Renal cortical epithelial cell (primary cell): ENCODE data around the gene TNFAIP8. TPM values are rescaled to one million over a fixed set of nuclear protein-coding genes. Genes with fewer than 3 reads are reported as not detected.

Source experiments
- DNase-seq: peaks from one replicate; pipeline ENCODE4 v3.0.0-alpha.2; 2011; ENCODE audit warnings: low read depth
- total RNA-seq: library from RNA; depleted of rRNA; stranded (reverse); fragments of >200 nt; gene quantifications from 2 replicates; pipeline ENCODE4 v1.2.3, GENCODE V29; 2014

TNFAIP8 gene
- total RNA-seq, 1 donor from 2014 or later: 57.9 TPM

- DNase-seq: no peak
These were observed 9.4 kb upstream of the TNFAIP8 start for GRCh38 chr5:119346394-119346793.

DNA sequence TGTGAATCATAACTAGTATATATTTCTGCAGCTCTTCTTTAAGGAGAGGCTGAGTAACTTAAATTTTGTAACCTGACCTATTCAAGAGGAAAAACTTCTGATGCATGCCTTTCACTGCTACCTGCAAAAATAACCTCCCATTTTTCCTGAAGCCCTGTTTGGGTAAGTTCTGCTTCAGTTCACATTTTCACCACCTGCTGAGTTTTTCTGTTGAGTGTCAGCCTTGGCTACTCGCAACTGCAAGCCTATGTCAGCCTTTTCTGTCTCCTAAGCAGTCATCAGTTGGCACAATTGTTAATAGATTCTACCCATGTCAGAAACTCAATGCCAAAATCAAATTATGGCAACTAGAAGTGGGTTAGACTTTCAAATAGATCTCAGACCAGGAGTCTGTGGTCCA lies 8.2 kb upstream of the TNFAIP8 start:
- peak; percentile 87 for DNase-seq

DNA sequence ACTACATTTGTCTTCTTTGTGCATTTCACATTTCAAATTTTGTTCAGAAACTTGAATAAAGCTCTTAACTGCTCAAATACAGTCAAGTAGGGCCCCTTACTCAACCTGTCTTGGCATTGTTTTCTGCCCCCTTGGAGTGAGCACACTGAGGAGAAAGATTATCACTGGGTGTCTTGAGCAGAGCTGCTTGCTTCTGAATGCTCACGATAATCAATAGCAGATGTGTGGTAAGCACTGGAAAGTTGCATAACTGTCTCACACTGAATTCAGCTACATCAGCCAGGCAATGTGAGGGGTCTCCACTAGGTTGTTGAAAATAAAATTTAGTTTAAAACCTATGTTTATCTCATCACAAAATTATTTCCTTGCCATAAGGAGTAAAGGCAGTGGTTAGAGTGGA lies 7.8 kb upstream of the TNFAIP8 start:
- DNase-seq: no peak

GRCh38 chr5:119353213-119353612 lies 2.6 kb upstream of the TNFAIP8 start:
- no peak for DNase-seq

DNA sequence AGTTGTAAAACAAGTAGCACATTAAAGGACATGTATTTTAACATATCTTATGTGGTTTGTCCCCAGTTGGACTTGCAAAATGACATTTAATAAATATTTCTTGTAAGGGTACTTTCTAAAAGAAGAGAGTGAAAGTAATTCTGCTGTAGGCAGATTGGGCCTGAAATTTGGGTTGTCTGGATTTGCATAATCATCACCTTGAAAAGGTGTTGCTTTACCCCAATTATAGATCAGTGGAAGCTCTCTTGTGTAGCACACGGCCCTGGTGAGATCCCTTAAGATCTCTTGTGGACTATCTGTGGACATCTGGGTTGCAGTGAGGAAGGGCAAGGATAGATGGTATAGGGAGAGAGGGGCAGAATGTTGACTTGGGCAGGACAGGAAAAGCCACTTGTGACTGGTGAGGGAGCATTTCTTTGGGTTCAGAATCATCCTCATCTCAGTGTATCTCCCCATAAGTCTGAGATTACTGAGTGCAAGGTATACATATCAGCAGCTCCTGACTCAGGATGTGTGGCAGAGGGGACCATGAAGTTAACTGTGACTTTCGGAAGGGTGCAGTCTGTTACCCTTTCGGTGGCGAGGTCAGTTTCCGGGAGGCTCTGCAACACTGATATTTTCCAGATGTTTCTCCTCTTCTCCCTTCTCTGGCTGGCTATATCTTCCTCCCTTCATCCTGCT lies 2.0 kb upstream of the TNFAIP8 start:
- DNase-seq: no peak

- no peak for DNase-seq
These were observed 1.1 kb upstream of the TNFAIP8 start for GRCh38 chr5:119354537-119355243.

DNA sequence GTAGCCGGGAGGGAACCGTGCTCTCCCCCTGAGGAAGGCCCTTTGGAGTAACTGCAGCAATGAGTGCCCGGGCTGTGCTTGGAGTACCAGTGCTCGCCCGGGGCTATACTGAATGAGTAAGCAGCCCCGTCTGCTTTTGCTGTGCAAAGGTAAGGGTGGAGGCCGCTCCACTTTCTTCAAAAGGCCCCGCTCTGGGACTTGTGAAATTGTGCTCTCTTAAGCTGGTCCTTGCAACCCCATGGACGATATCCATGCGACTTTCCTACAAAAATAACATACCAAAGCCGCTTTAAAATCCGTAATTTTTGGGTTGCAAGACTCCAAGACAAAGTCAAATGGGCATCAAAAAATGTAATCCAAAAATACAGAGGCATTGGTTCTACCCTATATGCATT lies 578 bp upstream of the TNFAIP8 start:
- DNase-seq: peak; percentile 50

GRCh38 chr5:119356612-119357188 lies 881 bp downstream of the TNFAIP8 start:
- peak; percentile 69 for DNase-seq

DNA sequence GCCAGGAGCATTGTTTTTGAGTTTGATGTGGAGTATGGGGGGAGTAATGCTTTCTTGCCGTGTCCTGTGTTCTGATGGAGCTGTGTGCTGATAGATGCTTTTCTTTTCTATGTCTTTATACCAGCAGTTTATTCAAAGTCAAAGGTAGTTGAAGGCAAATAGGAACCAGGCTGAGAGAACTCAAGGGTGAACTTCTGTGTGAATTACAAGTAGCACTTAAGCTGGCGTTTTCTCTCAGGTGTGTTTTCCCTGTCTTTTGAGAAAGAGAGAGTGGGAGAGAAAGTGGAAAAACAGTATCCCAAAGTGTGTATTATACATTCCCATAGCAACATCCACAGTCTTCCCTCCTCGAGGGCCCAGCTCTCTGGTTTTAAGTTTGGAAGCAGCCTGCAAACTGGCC lies 1.5 kb downstream of the TNFAIP8 start:
- no peak for DNase-seq

DNA sequence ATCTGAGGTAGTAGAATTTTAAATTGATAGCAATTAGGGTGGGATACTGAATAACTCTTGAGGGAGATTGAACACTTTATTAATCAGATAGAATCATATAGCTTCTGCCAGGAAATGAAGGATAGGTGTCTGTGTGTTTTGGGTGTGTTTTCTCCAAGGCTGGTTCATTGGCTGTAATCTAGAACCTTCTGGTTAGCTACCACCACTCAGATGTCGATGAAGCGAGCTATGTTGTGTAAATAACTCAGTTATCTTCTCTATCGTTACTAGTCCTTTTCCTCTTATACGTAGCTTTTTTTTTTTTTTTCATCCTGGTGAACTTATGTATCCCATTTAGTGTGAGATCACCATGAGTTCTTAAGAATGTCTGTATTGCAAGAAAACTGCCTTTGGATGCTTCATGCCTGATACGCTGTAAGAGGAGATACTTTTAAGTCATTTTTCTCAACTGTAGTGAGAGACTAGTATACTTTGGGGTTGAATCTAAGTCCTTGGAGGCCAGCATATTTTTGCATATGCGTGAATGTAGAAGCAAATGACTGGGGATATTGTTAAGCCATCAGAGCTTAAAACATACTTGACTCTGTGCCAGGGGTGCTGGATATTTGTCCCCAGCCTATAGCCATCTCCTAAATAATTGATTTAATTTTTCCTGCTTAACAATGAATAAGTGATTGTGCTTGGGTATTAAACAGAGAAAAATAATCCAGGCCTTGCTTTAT lies 2.1 kb downstream of the TNFAIP8 start:
- no peak for DNase-seq

DNA sequence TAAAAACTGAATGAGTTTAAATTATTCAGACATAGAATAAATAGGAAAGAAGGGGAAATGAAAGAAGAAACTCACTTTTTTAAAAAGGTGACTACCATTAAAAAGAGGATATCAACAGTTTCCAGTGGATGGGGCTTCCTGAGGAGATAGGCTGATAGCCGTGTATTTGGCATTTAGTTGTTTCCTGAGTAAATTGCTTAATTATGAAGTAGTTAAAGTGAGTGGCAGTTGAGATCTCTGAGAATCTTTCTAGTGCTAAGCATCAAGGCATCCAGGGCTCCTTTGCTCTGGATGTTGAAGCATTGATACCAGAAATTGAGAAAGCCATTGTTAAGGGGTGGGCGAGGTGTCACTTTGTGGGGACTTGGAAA lies 2.7 kb downstream of the TNFAIP8 start:
- DNase-seq: no peak

DNA sequence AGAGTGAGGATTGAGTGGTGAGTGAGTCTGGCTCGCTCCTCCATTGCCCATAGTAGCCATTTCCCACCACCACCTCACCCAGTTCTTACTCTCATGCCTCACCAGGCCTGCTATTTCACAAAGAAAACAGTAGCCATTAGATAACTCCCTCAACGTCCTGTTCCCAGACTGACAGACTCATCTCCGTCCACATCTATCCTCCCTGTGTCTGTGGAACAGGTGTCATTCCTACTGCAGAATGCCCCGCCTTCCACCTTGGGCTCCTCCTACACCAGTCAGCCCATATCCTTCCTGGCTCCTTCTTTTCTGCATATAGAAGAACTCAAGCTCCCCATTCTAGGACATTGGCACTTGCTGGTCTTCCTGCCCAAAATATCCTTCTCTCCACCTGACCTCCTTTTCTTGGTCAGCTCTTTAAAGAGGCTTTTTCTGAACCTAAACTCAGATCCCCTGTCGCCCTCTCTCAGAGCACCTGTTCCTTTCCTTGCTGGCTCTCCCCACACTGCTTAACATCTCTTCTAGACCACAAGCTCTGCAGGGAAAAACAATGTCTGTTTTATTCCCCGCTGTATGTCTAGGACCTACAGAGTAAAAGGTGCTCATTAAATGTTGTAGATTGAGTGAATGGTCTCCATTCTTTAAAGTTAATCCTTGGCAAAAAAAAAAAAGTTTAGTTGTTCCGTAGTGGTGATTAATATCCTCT lies 3.2 kb downstream of the TNFAIP8 start:
- no peak for DNase-seq

- no peak for DNase-seq
These were observed 4.1 kb downstream of the TNFAIP8 start for GRCh38 chr5:119359737-119360413.

DNA sequence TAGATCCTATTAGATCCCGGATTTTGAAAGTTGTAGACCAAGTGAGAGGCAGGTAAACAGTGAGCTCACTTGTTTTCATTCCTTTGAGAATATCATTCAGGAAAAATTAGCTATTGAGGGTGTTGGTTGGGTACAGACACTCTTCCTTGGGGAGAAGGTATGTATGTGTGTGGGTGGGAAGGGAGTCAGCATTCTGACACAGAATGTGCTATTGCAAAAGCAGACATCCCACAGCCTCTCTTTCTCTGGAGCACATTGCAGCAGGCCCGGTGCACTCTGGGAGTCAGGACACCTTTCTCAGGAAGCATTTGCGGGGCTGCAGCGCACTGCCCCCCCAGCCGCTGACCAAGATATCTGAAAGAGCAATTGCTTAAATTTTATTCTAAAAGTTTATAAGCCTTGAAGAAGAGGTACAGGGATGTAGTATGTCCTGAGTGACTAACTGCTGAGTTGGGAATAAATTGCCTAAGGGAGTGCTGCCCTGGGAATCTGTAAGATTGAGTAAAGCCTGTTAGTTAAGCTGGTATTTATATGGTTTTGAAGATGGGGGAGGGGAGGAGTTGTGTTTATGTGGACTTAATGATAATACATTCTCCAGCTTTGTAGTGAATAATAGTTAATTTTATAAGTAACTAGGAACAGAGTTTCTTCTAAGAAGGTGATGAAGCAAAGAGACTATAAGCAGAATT lies 5.2 kb downstream of the TNFAIP8 start:
- DNase-seq: peak; percentile 89

GRCh38 chr5:119361594-119362125 lies 5.8 kb downstream of the TNFAIP8 start:
- DNase-seq: no peak

GRCh38 chr5:119362714-119363113 lies 6.9 kb downstream of the TNFAIP8 start:
- no peak for DNase-seq

GRCh38 chr5:119363271-119363670 lies 7.5 kb downstream of the TNFAIP8 start:
- DNase-seq: no peak

- DNase-seq: no peak
These were observed 8.1 kb downstream of the TNFAIP8 start for GRCh38 chr5:119363936-119364335.

GRCh38 chr5:119365847-119366539 lies 10.2 kb downstream of the TNFAIP8 start:
- DNase-seq: no peak

DNA sequence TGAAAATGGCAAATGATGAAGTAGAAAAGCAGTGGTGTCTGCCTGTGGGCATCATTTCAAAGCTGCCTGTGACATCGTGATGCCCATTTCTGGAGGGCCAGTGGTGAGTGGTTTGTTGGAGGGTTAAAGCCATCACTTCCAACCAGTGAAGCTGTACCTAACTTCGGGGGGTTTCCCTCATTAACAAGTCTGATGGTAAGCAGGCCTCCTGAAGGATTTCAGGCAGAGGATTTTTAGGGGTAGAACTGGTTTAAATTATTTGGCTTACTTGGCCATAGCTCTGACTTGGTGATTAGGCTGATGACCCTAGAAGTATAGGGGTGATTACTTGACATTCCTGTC lies 10.7 kb downstream of the TNFAIP8 start:
- DNase-seq: no peak
